Measurements from ENCODE around the gene ASXL1.
A peak's percentile ranks its signal among the peaks of the same experiment; 100 is the strongest.

The ASXL1 gene

GRCh38 chr20:32455171-32455900 lies 97.2 kb downstream of the ASXL1 start:
- Mint-ChIP-seq H3K27me3 (no peaks in the 10 kb centered on the region), H3K27ac (peak overlapping the region; percentile 10 to 22), H3K4me1 (peaks cover 60% of the 10 kb centered on the region), H3K4me3 (no peak overlapping the region), H3K9me3 (no peaks in the 10 kb centered on the region)
- DNase-seq (no peak), ATAC-seq (no peak)

DNA sequence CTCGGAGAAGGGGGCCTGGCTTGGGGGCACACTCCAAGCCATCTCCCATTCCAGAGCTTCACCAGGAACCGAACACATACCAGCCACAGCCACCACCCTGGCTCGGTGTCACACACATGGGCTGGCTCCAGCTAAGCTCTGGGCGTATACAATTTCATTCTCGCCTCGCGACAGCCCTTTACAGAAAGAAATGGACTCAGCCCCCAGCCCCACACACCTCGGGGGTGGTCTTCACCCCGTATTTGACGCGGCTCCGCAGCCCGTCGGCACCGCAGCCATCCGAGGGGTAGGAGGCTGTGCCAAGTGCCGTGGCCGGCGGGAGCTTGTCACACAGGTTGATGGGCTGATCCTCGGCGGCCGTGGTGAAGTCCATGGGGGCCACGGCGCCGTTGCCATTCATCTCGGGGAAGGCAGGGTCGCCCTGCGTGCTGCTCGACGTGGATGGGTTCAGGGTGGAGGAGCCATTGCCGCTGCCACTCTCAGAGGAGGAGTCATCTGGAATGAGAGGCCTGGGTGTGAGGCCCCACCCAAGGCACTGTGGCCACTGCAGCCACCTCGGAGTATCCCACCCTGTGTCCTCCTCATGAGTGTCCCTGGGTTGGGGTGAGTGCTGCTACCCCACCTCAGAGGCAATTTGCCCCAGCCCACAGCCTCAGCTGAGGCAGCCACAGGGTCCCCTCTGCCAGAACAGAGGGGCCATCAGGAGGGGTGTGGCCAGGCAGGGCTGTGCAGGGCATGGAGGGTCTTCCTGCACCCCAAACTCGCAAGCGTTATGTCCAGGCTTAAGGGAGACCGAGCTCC lies 98.0 kb downstream of the ASXL1 start:
- no peaks in the 10 kb centered on the region for H3K27me3 Mint-ChIP-seq
- no peaks in the 10 kb centered on the region for H3K9me3 Mint-ChIP-seq
- DNase-seq (no peak), ATAC-seq (no peak)
- H3K4me3 Mint-ChIP-seq: no peak overlapping the region
- no peak overlapping the region for H3K27ac Mint-ChIP-seq
- H3K4me1 Mint-ChIP-seq: peaks cover 58% of the 10 kb centered on the region

GRCh38 chr20:32456869-32457478 lies 98.8 kb downstream of the ASXL1 start:
- Mint-ChIP-seq H3K4me1 (peaks cover 53% of the 10 kb centered on the region), H3K27me3 (no peaks in the 10 kb centered on the region), H3K27ac (no peak overlapping the region), H3K9me3 (no peaks in the 10 kb centered on the region), H3K4me3 (no peak overlapping the region)
- ATAC-seq (peak; percentile 24), DNase-seq (no peak)

GRCh38 chr20:32457479-32457986 lies 99.4 kb downstream of the ASXL1 start:
- peak overlapping the region in 1 of 2 donors; percentile 59 for H3K27ac Mint-ChIP-seq
- DNase-seq: no peak
- ATAC-seq: peak; percentile 22

DNA sequence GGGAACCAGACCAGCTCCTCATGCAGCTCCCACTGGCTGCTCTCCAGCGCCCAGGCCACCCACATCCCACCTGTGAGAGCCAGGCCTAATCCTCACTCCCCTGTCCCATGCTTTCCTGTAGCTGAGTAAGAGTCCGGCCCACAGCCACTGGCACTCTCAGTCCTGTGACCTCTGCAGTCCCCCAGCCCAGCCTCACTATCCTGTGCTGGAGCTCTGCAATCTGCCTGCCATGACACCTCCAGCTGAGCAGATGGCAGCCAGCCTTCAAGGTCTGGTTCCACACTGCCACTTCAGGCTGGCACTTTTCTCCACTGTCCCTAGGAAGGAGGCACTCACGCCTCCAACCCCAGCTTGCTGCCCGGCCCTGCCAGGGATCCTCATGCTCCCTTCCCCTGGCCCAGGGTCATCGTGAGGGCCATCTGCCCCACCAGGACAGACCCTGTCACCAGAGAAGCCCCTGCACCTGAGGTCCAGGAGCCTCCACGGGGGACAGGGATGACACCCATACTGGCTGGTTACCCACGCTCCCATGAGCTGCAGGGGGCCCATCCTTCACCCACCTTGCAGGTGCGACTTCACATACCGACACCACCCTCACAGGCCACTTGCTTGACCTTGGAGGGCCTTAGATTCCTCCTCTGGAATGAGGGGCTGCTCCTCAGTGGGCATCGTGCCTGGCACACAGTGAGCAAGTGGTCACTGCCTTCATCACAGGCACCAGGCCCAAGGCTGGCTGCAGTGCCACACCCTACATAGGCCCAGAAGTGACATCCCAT lies 100.1 kb downstream of the ASXL1 start:
- DNase-seq (no peak), ATAC-seq (no peak)
- Mint-ChIP-seq H3K4me1 (peaks cover 46% of the 10 kb centered on the region), H3K27me3 (no peaks in the 10 kb centered on the region), H3K4me3 (no peak overlapping the region), H3K27ac (no peak overlapping the region), H3K9me3 (no peaks in the 10 kb centered on the region)

More at GRCh38 chr20:32457479-32457986, 99.4 kb downstream of the ASXL1 start:
- Mint-ChIP-seq H3K4me1 (peaks cover 53% of the 10 kb centered on the region), H3K27me3 (no peaks in the 10 kb centered on the region), H3K4me3 (no peak overlapping the region), H3K9me3 (no peaks in the 10 kb centered on the region)

GRCh38 chr20:32458837-32459220 lies 100.7 kb downstream of the ASXL1 start:
- no peak for DNase-seq
- no peaks in the 10 kb centered on the region for H3K27me3 Mint-ChIP-seq
- peak overlapping the region in 1 of 2 donors; percentile 72 for H3K27ac Mint-ChIP-seq
- H3K4me3 Mint-ChIP-seq: no peak overlapping the region
- H3K4me1 Mint-ChIP-seq: peaks cover 40% of the 10 kb centered on the region
- ATAC-seq: no peak
- no peaks in the 10 kb centered on the region for H3K9me3 Mint-ChIP-seq

- H3K4me1 Mint-ChIP-seq: peaks cover 32% of the 10 kb centered on the region
- ATAC-seq: no peak
- DNase-seq: no peak
- no peak overlapping the region for H3K27ac Mint-ChIP-seq
- no peaks in the 10 kb centered on the region for H3K9me3 Mint-ChIP-seq
- H3K4me3 Mint-ChIP-seq: no peak overlapping the region
- H3K27me3 Mint-ChIP-seq: no peaks in the 10 kb centered on the region
These were observed 102.1 kb downstream of the ASXL1 start for GRCh38 chr20:32460231-32460630.

- Mint-ChIP-seq H3K27me3 (no peaks in the 10 kb centered on the region), H3K4me3 (no peak overlapping the region), H3K4me1 (peaks cover 26% of the 10 kb centered on the region), H3K9me3 (no peaks in the 10 kb centered on the region), H3K27ac (peak overlapping the region in 1 of 2 donors; percentile 94)
- ATAC-seq (no peak), DNase-seq (no peak)
These were observed 102.7 kb downstream of the ASXL1 start for GRCh38 chr20:32460683-32461320.

DNA sequence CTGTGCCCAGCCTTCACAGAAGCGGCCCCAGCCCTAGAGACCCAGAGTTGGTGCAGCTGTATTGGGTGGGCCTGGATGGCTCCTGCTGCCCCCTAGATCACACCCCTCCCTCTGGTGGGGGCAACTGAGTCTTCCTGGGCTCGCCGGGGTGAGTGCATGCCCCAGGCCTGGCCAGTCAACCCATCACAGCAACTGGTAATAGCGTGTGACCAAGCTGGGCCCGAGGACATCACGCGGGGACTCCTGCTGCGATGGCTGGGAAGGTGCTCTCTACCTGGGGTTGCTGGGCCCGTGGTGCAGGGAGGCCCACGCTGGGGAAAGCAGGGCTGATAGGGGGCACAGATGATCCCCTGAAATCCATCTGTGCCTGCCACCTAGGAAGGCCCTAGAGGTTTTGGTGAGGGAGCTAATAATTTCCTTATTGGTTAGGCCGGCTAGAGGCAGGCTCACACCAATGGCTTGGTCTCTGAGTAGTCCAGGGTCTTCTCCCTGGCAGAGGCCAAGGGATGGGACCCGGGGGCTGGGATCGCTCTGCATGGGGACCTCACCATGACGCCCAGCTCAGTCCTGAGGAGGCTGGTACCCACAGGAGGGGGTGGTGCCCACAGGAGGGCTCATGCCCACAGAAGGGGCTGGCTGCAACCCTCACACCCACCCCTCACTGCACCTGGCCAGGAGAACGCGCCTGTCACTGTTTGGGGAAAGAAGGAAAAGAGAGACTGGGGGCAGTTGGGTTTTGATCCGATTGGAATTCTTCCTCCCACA lies 103.9 kb downstream of the ASXL1 start:
- H3K27me3 Mint-ChIP-seq: no peaks in the 10 kb centered on the region
- H3K4me3 Mint-ChIP-seq: no peak overlapping the region
- H3K27ac Mint-ChIP-seq: peak overlapping the region in 1 of 2 donors; percentile 84
- DNase-seq: no peak
- ATAC-seq: no peak
- no peaks in the 10 kb centered on the region for H3K9me3 Mint-ChIP-seq
- H3K4me1 Mint-ChIP-seq: peaks cover 22% of the 10 kb centered on the region

DNA sequence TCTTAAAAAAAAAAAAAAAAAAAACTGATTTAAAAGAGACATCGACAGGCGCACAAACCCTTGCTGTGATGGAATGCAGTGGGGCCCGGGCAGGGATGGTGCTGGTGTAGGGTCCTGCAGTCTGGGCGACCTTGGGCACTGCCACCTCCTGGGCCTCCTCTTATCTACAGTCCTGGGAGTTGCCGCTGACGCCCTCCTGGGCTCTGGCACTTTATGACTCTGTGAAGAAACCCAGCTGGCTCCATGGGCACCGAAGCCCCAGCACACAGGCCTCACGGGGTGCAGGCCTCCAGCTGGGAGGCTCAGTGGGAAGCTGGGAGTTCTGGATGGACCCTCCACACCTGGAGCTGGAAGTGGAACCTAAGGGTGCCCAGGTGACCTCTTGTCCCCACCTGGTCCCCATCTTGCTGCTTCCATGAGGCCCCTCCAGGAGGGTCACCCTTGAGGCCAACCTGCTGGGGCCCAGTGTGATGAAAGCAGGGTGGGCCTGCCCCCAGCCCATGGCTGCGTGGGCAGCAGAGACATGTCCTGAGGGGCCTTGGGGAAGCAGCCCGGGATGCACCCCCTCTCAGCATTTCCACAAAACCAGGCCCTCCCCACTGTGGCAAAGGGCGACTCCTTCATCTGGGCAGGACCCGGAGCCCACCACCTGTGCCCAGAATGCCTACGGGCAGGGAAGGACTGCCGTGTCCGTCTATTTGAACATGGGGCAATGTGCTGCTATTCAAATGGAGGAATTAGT lies 104.9 kb downstream of the ASXL1 start:
- peaks cover 24% of the 10 kb centered on the region for H3K4me1 Mint-ChIP-seq
- no peak overlapping the region for H3K4me3 Mint-ChIP-seq
- H3K27me3 Mint-ChIP-seq: no peaks in the 10 kb centered on the region
- H3K9me3 Mint-ChIP-seq: no peaks in the 10 kb centered on the region
- DNase-seq (no peak), ATAC-seq (no peak)
- peak overlapping the region in 1 of 2 donors; percentile 84 for H3K27ac Mint-ChIP-seq

DNA sequence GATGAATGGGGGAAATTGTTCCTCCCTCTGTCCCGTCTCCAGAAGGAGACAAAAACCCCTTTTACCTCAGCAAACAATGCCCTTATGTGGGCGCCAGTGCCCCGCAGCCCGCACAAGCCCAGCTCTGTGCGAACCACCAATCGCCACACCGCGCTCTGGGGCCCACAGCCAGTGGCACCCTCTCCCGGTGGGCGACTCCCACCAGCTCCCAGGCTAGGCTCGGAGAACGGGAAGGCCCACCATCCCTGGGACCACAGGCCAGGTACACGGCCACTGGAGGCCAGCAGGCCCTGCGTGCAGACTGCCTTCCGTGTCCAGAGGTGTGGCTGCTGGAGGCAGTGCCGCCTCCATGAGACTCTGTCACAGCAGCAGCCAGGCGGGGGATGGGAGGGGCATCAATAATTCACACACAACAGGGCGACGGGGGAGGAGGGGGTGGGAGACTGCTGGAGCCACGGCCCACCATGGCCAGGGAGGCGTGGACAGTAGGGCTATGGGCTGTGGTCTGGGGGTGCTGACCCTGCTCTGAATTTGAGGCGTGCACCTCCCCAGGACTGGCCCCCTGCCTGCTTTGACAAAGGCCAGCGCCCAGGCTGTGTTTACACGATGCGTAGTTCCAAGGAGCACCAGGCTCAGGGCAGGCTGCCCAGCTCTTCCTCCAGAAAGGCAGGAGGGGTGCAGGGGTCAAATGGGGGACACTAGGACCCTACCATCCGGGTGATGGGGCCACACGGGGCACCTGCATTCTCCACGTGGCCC lies 105.7 kb downstream of the ASXL1 start:
- Mint-ChIP-seq H3K9me3 (no peaks in the 10 kb centered on the region), H3K4me3 (no peak overlapping the region), H3K27ac (peak overlapping the region in 1 of 2 donors; percentile 19), H3K27me3 (no peaks in the 10 kb centered on the region), H3K4me1 (peaks cover 17% of the 10 kb centered on the region)
- DNase-seq (no peak), ATAC-seq (no peak)

DNA sequence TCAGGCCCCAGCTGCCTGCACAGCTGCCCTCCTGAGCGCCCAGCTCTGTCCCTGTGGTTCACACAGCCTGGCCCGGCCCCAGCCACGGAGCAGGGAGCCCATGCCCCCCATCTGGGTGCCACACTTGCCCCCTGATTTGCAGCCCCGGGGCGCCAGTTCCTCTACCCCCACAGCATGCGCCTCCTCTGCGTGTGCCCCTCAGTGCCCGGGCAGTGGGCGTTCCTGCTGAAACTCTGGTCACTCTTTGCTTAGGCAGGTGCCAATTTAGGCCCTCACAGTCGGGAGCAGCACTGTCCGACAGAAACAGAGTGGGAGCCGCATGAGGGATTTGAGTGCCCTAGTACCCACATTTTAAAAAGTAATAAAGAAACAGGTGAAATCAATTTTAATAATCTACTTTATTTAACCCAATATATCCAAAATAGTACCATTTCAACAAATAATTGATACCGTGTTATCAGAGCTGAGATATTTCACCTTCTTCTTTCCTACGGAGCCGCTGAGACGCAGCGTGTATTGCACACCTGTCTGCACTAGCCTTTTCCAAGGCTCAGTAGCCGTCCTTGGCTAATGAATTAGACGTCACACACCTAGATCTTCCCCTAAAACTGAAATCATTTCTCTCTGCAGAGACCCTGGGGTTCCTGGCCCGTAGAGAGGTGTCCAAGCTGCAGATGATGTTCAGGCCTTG lies 106.4 kb downstream of the ASXL1 start:
- H3K27ac Mint-ChIP-seq: peak overlapping the region in 1 of 2 donors; percentile 63
- no peak for DNase-seq
- no peaks in the 10 kb centered on the region for H3K9me3 Mint-ChIP-seq
- no peaks in the 10 kb centered on the region for H3K27me3 Mint-ChIP-seq
- H3K4me3 Mint-ChIP-seq: no peak overlapping the region
- H3K4me1 Mint-ChIP-seq: peaks cover 16% of the 10 kb centered on the region
- no peak for ATAC-seq

Data from stimulated activated naive CD8-positive, alpha-beta T cell treated with anti-CD3 and anti-CD28 coated beads, Interleukin-15, amount 100 ng/mL, for 72 hours (primary cell).